ENCODE results near the gene RALA.
"Not testable (repeated sequence)": the region's sequence is repeated elsewhere in the genome, so short reads cannot be mapped to it uniquely, and the experiment has no call there.

The RALA gene

GRCh38 chr7:39683216-39683845 is 60.0 kb downstream of the RALA start:
- DNase-seq (ENCODE audit: low read depth in 2 of 2): no peak

DNA sequence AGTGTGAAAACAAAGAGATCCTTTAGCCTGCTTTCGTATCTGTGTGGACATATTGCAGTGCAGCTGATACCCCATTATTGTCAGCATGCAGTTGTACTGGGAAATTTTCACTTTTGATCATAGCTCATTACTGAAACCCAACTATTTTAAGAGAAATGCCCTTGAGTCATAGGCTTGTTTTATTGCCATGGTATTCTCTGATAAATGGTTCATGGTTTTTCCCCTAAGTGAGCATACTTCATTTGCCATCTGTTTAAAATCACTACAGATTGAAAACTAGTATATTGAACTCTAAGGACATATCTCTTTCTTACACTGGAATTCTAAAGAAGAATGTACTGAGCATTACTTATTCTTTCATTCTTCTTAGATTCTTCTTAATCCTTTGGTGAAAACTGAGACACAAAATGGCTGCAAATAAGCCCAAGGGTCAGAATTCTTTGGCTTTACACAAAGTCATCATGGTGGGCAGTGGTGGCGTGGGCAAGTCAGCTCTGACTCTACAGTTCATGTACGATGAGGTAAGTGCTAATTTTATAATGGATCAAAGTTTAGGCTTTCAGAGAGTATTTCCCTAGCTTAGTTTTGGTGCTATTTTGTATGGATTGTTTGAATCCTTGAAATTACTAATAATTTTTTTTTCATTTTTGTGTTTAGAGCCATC is 63.0 kb downstream of the RALA start:
- no peak for DNase-seq (ENCODE audit: low read depth in 2 of 2)

DNA sequence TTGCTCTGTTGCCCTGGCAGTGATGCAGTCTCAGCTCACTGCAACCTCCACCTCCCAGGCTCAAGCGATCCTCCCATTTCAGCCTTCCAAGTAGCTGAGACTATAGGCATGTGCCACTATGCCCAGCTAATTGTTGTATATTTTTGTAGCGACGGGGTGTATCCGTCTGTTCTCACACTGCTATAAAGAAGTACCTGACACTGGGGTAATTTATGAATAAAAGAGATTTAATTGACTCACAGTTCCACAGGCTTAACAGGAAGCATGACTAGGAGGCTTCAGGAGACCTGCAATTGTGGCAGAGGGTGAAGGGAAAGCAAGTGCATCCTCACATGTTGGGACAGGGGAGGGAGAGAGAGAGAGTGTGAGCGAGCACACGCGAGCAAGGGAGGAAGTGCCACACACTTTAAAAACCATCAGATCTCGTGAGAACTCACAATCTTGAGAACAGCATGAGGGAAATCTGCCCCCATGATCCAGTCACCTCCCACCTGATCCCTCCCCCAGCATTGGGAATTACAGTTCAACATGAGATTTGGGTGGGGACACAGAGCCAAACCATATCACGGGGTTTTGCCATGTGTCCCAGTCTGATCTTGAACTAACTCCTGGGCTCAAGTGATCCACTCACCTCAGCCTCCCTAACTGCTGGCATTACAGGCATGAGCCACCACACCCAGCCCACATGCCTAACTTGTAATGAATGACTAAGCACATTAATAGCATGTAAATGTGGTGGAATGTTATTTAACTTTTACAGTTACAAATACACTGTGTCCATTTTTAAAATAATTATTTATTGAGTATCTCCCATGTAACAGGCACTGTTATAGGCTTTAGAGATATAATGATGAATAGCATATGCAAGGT is 65.5 kb downstream of the RALA start:
- no peak for DNase-seq (ENCODE audit: low read depth in 2 of 2)

DNA sequence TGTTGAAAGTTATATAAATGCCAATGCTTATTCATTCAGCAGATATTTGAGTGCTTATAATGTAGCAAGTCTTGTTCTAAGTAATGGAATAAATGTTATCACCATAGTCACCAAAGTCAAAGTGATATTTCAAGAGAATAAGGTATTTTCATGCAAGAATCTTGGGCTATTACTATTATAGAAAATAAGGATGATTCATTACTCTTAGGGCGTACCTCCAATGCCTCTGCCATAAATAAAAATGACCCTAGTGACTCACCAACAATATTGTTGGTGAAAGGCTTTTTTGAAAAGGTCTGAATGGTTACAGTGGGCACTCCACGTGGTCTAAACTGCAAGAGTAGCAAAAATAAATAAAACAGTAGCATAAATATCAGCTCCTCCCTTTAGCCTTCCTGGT is 68.4 kb downstream of the RALA start:
- DNase-seq (ENCODE audit: low read depth in 2 of 2): no peak

DNA sequence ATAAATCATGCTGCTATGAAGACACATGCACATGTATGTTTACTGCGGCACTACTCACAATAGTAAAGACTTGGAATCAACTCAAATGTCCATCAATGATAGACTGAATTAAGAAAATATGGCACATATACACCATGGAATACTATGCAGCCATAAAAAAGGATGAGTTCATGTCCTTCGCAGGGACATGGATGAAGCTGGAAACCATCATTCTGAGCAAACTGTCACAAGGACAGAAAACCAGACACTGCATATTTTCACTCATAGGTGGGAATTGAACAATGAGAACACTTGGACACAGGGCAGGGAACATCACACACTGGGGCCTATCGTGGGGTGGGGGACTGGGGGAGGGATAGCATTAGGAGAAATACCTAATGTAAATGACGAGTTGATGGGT is 69.7 kb downstream of the RALA start:
- not testable (repeated sequence) for DNase-seq (ENCODE audit: low read depth in 2 of 2)

- no peak for DNase-seq (ENCODE audit: low read depth in 2 of 2)
Observed at GRCh38 chr7:39693812-39694211, 70.4 kb downstream of the RALA start.

DNA sequence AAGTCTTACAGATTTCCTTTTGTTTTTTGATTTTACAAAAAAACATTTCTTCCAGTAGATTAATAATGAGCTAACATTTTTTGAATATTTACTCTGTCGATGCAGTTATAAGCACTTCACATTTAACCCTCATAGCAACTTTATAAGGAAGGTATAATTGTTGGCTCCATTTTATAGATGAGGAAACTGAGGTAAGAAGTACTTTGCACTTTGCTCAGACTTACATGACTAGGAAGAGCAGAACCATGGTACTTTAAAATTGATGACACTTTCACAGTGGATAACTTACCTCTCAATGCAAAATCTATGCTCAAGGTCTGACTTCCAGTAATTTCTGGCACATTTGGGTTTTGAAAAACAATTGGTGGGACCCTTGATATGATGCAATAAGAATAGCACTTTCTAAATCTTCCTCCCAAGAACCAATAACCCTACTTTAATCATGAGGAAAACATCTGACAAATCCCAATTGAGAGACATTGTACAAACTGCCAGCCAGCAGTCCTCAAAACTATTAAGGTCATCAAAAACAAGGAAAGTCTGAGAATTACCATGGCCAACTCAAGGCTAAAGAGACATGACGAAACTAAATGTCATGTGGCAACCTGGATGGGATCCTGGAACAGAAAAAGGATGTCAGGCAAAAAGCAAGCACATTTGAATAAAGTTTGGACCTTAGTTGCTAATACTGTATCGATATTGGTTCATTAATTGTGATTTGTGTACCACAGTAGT is 72.6 kb downstream of the RALA start:
- DNase-seq (ENCODE audit: low read depth in 2 of 2): no peak

GRCh38 chr7:39696631-39697030 is 73.3 kb downstream of the RALA start:
- no peak for DNase-seq (ENCODE audit: low read depth in 2 of 2)

DNA sequence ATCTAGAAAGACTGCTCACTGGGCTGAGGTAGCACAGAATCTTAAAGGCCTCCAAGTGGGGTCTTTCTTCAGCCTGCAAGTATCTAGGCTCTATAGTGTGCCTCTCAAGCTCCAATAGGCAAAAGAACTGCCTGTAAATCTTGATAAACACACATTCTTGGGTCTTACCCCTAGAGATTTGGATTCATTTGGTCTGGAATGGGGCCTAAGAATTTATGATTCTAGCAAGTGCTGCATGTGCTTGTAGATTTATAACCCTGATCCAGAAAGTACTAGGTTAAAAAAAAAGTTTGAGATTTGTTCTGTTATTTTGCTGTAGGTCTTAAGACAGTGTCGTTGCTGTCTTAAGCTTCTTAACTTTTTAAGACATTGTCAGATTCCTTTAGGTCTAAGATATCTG is 74.1 kb downstream of the RALA start:
- no peak for DNase-seq (ENCODE audit: low read depth in 2 of 2)

GRCh38 chr7:39700165-39700564 is 76.8 kb downstream of the RALA start:
- no peak for DNase-seq (ENCODE audit: low read depth in 2 of 2)

DNA sequence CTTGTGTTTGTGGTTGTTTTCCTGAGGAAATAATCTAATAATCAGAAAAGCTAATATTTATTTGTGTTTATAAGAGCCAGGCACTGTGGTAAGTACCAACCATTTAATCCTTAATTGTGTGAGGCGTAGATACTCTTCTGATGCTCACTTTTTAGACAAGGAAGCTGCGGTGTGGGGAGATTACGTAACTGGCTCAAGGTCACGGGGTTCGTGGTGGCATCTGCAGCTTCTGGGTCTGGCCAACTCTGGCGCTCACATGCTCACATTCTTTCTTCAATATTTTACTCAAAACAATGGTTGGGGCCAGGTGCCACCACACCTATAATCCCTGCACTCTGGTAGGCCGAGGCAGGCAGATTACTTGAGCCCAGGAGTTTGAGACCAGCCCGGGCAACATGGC is 77.6 kb downstream of the RALA start:
- DNase-seq (ENCODE audit: low read depth in 2 of 2): no peak

GRCh38 chr7:39702133-39702532 is 78.8 kb downstream of the RALA start:
- DNase-seq (ENCODE audit: low read depth in 2 of 2): no peak

- DNase-seq (ENCODE audit: low read depth in 2 of 2): no peak
Observed at GRCh38 chr7:39703144-39703543, 79.8 kb downstream of the RALA start.

- DNase-seq (ENCODE audit: low read depth in 2 of 2): no peak
Observed at GRCh38 chr7:39709029-39709428, 85.7 kb downstream of the RALA start.

GRCh38 chr7:39709768-39710311 is 86.5 kb downstream of the RALA start:
- DNase-seq (ENCODE audit: low read depth in 2 of 2): no peak

DNA sequence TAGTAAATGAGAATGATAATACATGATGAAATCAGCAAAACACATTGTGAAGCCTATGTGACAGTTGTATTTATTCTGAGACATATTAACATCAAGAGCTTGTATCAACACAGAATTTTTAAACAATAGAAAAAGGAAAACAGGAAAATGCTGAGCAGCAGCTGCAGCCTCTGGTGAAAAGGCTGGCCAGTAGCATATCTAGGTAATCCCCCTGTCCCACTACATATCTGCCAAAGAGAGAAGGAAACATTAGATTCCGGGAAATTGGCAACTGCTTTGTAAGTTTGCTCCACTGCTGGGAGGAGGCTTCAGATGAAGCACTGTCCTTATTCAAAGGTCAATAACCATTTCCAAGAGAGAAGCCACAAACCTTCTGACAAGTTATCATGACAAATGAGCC is 89.4 kb downstream of the RALA start:
- no peak for DNase-seq (ENCODE audit: low read depth in 2 of 2)

GRCh38 chr7:39714447-39715091 is 91.2 kb downstream of the RALA start:
- DNase-seq (ENCODE audit: low read depth in 2 of 2): no peak

DNA sequence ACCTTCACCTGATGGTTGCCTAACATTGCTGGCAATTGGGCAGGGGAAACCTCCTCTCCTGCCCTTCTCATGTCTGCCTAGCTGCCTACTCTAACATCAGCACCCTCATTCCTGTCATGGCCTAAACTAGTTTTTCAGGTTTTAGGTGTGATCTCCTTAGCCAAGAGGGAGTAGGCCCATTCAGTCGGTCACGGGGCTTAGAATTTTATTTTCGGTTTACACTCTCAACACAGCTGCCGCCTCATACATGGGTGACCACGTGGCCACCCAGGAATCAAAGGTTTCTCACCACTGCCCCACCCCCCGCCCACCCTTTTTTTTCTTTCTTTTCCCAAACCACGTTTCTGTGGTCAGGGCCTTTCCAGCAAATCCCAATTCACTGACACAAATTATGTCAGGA is 97.2 kb downstream of the RALA start:
- no peak for DNase-seq (ENCODE audit: low read depth in 2 of 2)

DNA sequence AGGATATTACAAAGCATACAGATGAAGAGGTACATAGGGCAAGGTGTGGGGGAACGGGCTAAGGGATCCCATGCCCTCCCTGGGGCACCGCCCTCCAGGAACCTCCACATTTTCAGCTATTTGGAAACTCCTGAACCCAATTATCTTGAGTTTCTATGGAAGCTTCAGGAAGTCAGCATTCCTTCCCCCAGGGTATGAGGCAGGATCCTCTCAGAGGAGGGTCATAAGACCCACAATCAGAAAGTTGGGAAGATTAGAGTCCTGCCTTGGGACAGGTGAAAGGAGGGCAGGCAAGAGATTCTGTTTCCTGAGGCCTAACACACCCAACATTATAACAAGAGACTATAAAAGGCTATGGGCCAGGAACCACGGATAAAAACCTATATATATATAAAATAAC is 98.0 kb downstream of the RALA start:
- no peak for DNase-seq (ENCODE audit: low read depth in 2 of 2)

DNA sequence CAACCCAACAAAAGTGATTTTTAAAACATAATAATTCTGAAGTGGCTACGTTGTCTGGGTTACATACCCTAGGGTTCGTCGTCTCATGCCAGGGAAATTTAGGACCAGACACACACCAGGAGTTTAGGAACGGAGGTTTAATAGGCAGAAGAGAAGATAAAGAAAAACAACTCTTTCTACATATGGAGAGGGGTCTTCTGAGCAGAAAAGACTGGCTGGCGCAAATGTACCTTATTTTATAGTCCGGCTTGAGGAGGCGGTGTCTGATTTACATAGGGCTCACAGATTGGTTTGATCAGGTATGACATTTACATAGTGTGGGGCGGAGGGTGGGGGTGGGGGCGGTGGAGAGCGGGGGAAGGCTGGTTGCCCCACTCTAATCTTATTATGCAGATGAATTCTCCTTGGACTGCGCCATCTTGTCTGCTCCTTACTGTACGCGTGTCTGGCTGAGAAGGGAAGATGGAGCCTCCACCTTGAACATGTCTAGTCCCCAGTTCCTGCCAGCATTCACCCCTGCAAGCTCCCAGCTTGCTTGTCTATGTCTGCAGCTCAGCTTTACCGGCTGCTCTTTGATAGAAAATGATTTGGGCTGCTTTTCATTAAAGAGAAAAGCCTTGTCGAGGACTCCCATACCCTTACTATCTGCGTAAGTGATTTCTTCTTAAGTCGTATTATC is 98.7 kb downstream of the RALA start:
- DNase-seq (ENCODE audit: low read depth in 2 of 2): no peak

All from stimulated activated CD8-positive, alpha-beta memory T cell treated with anti-CD3 and anti-CD28 coated beads, Interleukin-2, amount 100 ng/mL, for 1 hour (primary cell).